ENCODE measurements around the gene TSPAN9. TPM values are rescaled to one million over a fixed set of nuclear protein-coding genes. Genes with fewer than 3 reads are reported as not detected.

TSPAN9 gene
- total RNA-seq, 1 donor = 76.0 TPM

DNA sequence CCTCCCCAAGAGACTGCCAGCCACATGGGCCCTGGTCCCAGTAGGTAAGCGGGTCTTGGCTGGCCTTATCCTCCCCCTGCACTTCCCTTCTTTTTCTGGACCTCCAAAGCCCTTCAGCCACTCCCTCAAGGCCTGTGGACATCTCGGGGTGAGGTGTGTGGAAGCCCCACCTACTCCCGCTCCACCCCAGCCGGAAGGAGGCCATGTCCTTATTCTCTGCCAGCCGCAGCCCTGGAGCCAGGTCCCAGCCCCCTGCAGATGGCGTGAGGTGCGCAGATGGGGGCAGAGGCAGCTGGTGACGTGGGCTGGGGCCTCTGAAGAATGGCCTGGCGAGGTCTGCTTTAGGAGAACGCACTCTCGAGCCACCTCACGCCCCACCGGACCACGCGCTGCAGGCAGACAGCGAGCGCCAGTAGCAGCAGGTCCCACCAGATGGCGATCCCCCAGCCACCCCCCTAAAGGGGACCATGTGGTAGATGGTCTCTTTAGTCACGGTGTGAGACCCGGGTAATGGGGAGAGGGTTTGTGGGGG lies 167.1 kb downstream of the TSPAN9 start:
- no peak for DNase-seq (ENCODE audit: low read depth)
- TF ChIP-seq, protein P1, sequence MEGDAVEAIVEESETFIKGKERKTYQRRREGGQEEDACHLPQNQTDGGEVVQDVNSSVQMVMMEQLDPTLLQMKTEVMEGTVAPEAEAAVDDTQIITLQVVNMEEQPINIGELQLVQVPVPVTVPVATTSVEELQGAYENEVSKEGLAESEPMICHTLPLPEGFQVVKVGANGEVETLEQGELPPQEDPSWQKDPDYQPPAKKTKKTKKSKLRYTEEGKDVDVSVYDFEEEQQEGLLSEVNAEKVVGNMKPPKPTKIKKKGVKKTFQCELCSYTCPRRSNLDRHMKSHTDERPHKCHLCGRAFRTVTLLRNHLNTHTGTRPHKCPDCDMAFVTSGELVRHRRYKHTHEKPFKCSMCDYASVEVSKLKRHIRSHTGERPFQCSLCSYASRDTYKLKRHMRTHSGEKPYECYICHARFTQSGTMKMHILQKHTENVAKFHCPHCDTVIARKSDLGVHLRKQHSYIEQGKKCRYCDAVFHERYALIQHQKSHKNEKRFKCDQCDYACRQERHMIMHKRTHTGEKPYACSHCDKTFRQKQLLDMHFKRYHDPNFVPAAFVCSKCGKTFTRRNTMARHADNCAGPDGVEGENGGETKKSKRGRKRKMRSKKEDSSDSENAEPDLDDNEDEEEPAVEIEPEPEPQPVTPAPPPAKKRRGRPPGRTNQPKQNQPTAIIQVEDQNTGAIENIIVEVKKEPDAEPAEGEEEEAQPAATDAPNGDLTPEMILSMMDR (IDR thresholded peaks at IDR 0.05; ENCODE audit: insufficient read depth, low read depth, low read length) = no peak
- no peak overlapping the region for H3K4me3 ChIP-seq (ENCODE audit: low read depth, low read length)

DNA sequence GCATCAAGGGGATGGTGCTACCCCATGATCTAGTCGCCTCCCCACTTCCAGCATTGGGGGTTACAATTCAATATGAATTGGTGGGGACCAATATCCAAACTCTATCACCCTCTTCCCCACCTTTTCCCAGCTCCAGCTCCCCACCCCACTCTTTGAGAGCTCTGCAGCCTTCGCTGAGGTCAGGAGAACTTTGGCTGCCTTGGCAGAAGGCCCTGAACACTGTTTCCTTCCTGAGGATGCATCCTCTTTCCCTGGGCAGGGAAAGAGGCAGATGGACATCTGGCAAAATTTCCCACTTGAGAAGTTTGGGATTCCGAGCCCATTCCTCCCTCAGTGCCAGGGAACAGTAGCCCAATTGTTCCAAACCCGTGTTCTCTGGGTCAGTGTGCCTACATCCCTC lies 169.1 kb downstream of the TSPAN9 start:
- no peak overlapping the region for H3K4me3 ChIP-seq (ENCODE audit: low read depth, low read length)
- DNase-seq (ENCODE audit: low read depth) = no peak
- TF ChIP-seq, protein P1 (IDR thresholded peaks at IDR 0.05; ENCODE audit: insufficient read depth, low read depth, low read length) = no peak

- H3K4me3 ChIP-seq (ENCODE audit: low read depth, low read length) = no peak overlapping the region
- TF ChIP-seq, protein P1 (IDR thresholded peaks at IDR 0.05; ENCODE audit: insufficient read depth, low read depth, low read length) = no peak
- no peak for DNase-seq (ENCODE audit: low read depth)
These were observed 169.9 kb downstream of the TSPAN9 start for GRCh38 chr12:3247077-3247476.

GRCh38 chr12:3247629-3248161 lies 170.5 kb downstream of the TSPAN9 start:
- TF ChIP-seq, protein P1 (IDR thresholded peaks at IDR 0.05; ENCODE audit: insufficient read depth, low read depth, low read length) = no peak
- no peak overlapping the region for H3K4me3 ChIP-seq (ENCODE audit: low read depth, low read length)
- DNase-seq (ENCODE audit: low read depth) = no peak

DNA sequence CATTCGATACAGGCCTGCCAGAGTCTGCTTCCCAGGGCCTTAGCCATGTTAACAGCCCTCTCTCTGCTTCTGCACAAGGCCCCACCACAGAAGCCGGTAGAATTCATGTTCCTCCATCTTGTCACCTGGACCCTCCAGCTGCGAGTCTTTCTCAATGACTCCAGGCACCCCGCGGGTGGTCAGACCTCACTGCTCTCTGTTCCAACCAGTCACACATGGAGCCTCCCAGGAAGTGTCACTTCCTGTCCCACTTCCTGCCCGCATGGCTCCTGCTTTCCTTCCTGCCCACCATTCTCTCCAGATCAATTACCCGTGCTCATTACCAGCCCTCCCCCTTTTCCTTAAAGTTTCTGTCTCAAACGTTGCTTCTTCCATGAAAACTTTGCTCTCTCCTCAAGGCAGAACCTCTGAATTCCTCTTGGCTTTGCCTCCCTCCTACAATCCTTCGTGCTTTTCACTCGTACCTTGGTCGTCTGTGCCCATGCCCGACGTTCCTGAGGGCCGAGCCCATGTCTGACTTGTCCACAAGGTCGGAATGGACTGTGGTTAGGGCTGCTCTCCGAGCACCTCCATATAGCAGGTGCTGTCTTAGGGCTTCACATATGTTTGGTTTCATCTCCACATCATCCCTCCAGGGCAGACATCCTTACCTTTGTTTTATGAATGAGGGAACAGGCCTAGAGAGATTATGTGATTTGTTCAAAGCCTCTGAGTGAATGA lies 172.1 kb downstream of the TSPAN9 start:
- no peak for DNase-seq (ENCODE audit: low read depth)
- TF ChIP-seq, protein P1 (IDR thresholded peaks at IDR 0.05; ENCODE audit: insufficient read depth, low read depth, low read length) = no peak
- no peak overlapping the region for H3K4me3 ChIP-seq (ENCODE audit: low read depth, low read length)

GRCh38 chr12:3250034-3250433 lies 172.9 kb downstream of the TSPAN9 start:
- H3K4me3 ChIP-seq (ENCODE audit: low read depth, low read length) = no peak overlapping the region
- TF ChIP-seq, protein P1 (IDR thresholded peaks at IDR 0.05; ENCODE audit: insufficient read depth, low read depth, low read length) = no peak
- no peak for DNase-seq (ENCODE audit: low read depth)

Data from fibroblast of villous mesenchyme (primary cell).